ENCODE results near the gene C11orf68. TPM values are rescaled to one million over a fixed set of nuclear protein-coding genes. Genes with fewer than 3 reads are reported as not detected.

Gene C11orf68
- total RNA-seq, 3 donors from 2014 or later (not counting 1 experiment from before 2014, with no cell fraction given): 19.9 to 28.3 (median 20.7) TPM

GRCh38 chr11:65925397-65925796 lies 6.5 kb upstream of the C11orf68 start:
- H3K27me3 ChIP-seq (ENCODE audit: control insufficient read depth, insufficient read depth, low read length): no peaks in the 10 kb centered on the region
- TF ChIP-seq, protein P1, sequence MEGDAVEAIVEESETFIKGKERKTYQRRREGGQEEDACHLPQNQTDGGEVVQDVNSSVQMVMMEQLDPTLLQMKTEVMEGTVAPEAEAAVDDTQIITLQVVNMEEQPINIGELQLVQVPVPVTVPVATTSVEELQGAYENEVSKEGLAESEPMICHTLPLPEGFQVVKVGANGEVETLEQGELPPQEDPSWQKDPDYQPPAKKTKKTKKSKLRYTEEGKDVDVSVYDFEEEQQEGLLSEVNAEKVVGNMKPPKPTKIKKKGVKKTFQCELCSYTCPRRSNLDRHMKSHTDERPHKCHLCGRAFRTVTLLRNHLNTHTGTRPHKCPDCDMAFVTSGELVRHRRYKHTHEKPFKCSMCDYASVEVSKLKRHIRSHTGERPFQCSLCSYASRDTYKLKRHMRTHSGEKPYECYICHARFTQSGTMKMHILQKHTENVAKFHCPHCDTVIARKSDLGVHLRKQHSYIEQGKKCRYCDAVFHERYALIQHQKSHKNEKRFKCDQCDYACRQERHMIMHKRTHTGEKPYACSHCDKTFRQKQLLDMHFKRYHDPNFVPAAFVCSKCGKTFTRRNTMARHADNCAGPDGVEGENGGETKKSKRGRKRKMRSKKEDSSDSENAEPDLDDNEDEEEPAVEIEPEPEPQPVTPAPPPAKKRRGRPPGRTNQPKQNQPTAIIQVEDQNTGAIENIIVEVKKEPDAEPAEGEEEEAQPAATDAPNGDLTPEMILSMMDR (IDR thresholded peaks at IDR 0.05): no peak
- Mint-ChIP-seq H3K9me3 (no peaks in the 10 kb centered on the region), H3K4me1 (peaks cover 29 to 41% of the 10 kb centered on the region in 2 donors), H3K4me3 (no peak overlapping the region), H3K27me3 (ENCODE audit: low read depth in 2 of 2) (no peaks in the 10 kb centered on the region), H3K36me3 (no peaks in the 10 kb centered on the region), H3K27ac (peak overlapping the region in 1 of 2 donors; percentile 23)
- DNase-seq (no peak), ATAC-seq (no peak)
- H3K27ac ChIP-seq (ENCODE audit: low read length): no peak overlapping the region
- intact Hi-C loops (cut with micrococcal nuclease): no loop called here
- 100% methylated on average over 1 of the region's 2 CpGs for WGBS (ENCODE audit: insufficient coverage)
- no peak overlapping the region for H3K4me3 ChIP-seq (ENCODE audit: low read length)
- no peaks in the 10 kb centered on the region for H3K9me3 ChIP-seq (ENCODE audit: control insufficient read depth, insufficient read depth, low read length)
- peaks cover 32% of the 10 kb centered on the region for H3K36me3 ChIP-seq (ENCODE audit: control insufficient read depth, insufficient read depth, low read length)
- peaks cover 43% of the 10 kb centered on the region for H3K4me1 ChIP-seq (ENCODE audit: control insufficient read depth, insufficient read depth, low read length)

DNA sequence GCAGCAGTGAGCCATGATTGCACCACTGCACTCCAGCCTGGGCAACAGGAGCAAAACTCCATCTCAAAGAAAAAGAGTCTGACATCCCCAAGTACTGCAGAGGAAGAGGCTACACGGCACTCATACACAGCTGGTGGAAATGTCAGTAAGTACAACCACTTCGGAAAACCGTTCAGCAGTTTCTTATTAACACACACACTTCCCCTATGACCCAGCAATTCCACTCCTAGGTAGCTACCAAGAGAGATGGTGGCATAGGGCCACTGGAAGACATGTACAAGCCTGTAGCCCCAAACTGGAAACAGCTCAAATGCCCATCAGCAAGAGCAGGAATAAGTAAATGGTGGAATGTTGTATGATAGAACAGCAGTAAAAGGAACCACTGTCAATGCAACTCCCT lies 3.7 kb upstream of the C11orf68 start:
- H3K4me3 Mint-ChIP-seq: no peak overlapping the region
- H3K27me3 ChIP-seq (ENCODE audit: control insufficient read depth, insufficient read depth, low read length): no peaks in the 10 kb centered on the region
- peaks cover 42% of the 10 kb centered on the region for H3K4me1 ChIP-seq (ENCODE audit: control insufficient read depth, insufficient read depth, low read length)
- no peak overlapping the region for H3K27ac Mint-ChIP-seq
- intact Hi-C loops (cut with micrococcal nuclease): no loop called here
- no peak overlapping the region for H3K27ac ChIP-seq (ENCODE audit: low read length)
- DNase-seq (no peak), ATAC-seq (no peak)
- H3K4me3 ChIP-seq (ENCODE audit: low read length): no peak overlapping the region
- peaks cover 32% of the 10 kb centered on the region for H3K36me3 ChIP-seq (ENCODE audit: control insufficient read depth, insufficient read depth, low read length)
- H3K27me3 Mint-ChIP-seq (ENCODE audit: low read depth in 2 of 2): no peaks in the 10 kb centered on the region
- peaks cover 18 to 31% of the 10 kb centered on the region in 2 donors for H3K4me1 Mint-ChIP-seq
- TF ChIP-seq, protein P1 (IDR thresholded peaks at IDR 0.05): no peak
- 67% methylated on average over 3 of the region's 3 CpGs for WGBS (ENCODE audit: insufficient coverage)
- no peaks in the 10 kb centered on the region for H3K9me3 Mint-ChIP-seq
- H3K9me3 ChIP-seq (ENCODE audit: control insufficient read depth, insufficient read depth, low read length): no peaks in the 10 kb centered on the region
- no peaks in the 10 kb centered on the region for H3K36me3 Mint-ChIP-seq

DNA sequence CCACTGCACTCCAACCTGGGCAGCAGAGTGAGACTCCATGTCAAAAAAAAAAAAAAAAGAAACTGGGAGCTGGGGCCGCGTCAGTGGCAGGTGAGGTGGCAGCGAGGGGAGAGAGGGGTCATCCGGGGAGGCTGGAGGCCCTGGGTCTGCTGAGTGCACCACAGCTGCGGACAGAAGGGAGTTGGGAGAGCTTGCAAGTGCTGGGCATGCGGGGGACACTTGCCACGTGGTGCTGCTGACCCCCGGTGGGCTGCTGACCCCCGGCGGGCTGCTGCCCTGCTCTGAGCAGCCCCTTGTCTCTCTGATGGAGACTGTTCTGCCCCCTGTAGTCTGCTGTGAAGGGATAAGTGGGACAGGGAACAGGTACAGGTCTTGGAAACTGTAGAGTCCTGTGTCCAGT lies 3.0 kb upstream of the C11orf68 start:
- intact Hi-C loops (cut with micrococcal nuclease): no loop called here
- 97% methylated on average over 10 of the region's 10 CpGs for WGBS (ENCODE audit: insufficient coverage)
- DNase-seq: no peak
- Histone ChIP-seq H3K27ac (ENCODE audit: low read length) (no peak overlapping the region), H3K27me3 (ENCODE audit: control insufficient read depth, insufficient read depth, low read length) (no peaks in the 10 kb centered on the region), H3K36me3 (ENCODE audit: control insufficient read depth, insufficient read depth, low read length) (peaks cover 35% of the 10 kb centered on the region), H3K9me3 (ENCODE audit: control insufficient read depth, insufficient read depth, low read length) (no peaks in the 10 kb centered on the region), H3K4me1 (ENCODE audit: control insufficient read depth, insufficient read depth, low read length) (peaks cover 42% of the 10 kb centered on the region), H3K4me3 (ENCODE audit: low read length) (no peak overlapping the region)
- Mint-ChIP-seq H3K27ac (no peak overlapping the region), H3K36me3 (no peaks in the 10 kb centered on the region), H3K4me3 (no peak overlapping the region), H3K4me1 (peaks cover 15 to 31% of the 10 kb centered on the region in 2 donors), H3K27me3 (ENCODE audit: low read depth in 2 of 2) (no peaks in the 10 kb centered on the region), H3K9me3 (no peaks in the 10 kb centered on the region)
- TF ChIP-seq, protein P1 (IDR thresholded peaks at IDR 0.05): no peak
- ATAC-seq: no peak

GRCh38 chr11:65921033-65921555 lies 2.2 kb upstream of the C11orf68 start:
- ATAC-seq (no peak), DNase-seq (no peak)
- Mint-ChIP-seq H3K27me3 (ENCODE audit: low read depth in 2 of 2) (no peaks in the 10 kb centered on the region), H3K36me3 (no peaks in the 10 kb centered on the region), H3K4me1 (peaks cover 18 to 37% of the 10 kb centered on the region in 2 donors), H3K4me3 (peak overlapping the region; percentile 63), H3K27ac (no peak overlapping the region), H3K9me3 (no peaks in the 10 kb centered on the region)
- Histone ChIP-seq H3K36me3 (ENCODE audit: control insufficient read depth, insufficient read depth, low read length) (peaks cover 35% of the 10 kb centered on the region), H3K9me3 (ENCODE audit: control insufficient read depth, insufficient read depth, low read length) (no peaks in the 10 kb centered on the region), H3K27ac (ENCODE audit: low read length) (no peak overlapping the region), H3K4me1 (ENCODE audit: control insufficient read depth, insufficient read depth, low read length) (peaks cover 48% of the 10 kb centered on the region), H3K27me3 (ENCODE audit: control insufficient read depth, insufficient read depth, low read length) (no peaks in the 10 kb centered on the region), H3K4me3 (ENCODE audit: low read length) (no peak overlapping the region)
- TF ChIP-seq, protein P1 (IDR thresholded peaks at IDR 0.05): no peak
- intact Hi-C loops (cut with micrococcal nuclease): no loop called here
- WGBS (ENCODE audit: insufficient coverage): 93% methylated on average over 12 of the region's 12 CpGs
